Neural progenitor cell (in vitro differentiated cells): ENCODE results near the gene ABCB6. TPM values are rescaled to one million over a fixed set of nuclear protein-coding genes. Genes with fewer than 3 reads are reported as not detected.

ENCODE experiments used
- DNase-seq: peaks from one replicate; pipeline ENCODE4 v3.0.0-alpha.2; 2016; ENCODE audit warnings: low spot score
- H2AFZ ChIP-seq: fragments of 200-600 bp; sonication (generic); replicated peaks from 2 replicates; pipeline ENCODE4 v1.6.1; 2016; ENCODE audit warnings: antibody characterized with exemption
- H3F3A ChIP-seq: fragments of 200-600 bp; sonication (generic); 2 replicates; pipeline ENCODE4 v1.6.1; 2016; ENCODE audit warnings: antibody characterized with exemption, low read depth
- H3K27ac ChIP-seq: fragments of 200-600 bp; sonication (generic); 2 replicates; pipeline ENCODE4 v1.5.1; 2016; ENCODE audit warnings: mild to moderate bottlenecking
- H3K27me3 ChIP-seq: fragments of 200-600 bp; sonication (generic); 2 replicates; pipeline ENCODE4 v1.6.1; 2016; ENCODE audit warnings: mild to moderate bottlenecking, moderate library complexity
- H3K36me3 ChIP-seq: fragments of 200-600 bp; sonication (generic); 2 replicates; pipeline ENCODE4 v1.5.1; 2016
- H3K4me1 ChIP-seq: fragments of 200-600 bp; sonication (generic); 2 replicates; pipeline ENCODE4 v1.6.1; 2016; ENCODE audit warnings: mixed run types
- H3K4me2 ChIP-seq: fragments of 200-600 bp; sonication (generic); 2 replicates; pipeline ENCODE4 v1.6.1; 2016
- H3K4me3 ChIP-seq: fragments of 200-600 bp; sonication (generic); 2 replicates; pipeline ENCODE4 v1.5.1; 2016
- H3K79me2 ChIP-seq: fragments of 200-600 bp; sonication (generic); 2 replicates; pipeline ENCODE4 v1.6.1; 2016; ENCODE audit warnings: low read depth
- H3K9ac ChIP-seq: fragments of 200-600 bp; sonication (generic); 2 replicates; pipeline ENCODE4 v1.6.1; 2016
- H3K9me3 ChIP-seq: fragments of 200-600 bp; sonication (generic); 2 replicates; pipeline ENCODE4 v1.5.1; 2016; ENCODE audit warnings: low read depth
- H4K20me1 ChIP-seq: fragments of 200-600 bp; sonication (generic); 2 replicates; pipeline ENCODE4 v1.6.1; 2016; ENCODE audit warnings: low read depth
- H3K27ac Mint-ChIP-seq: 3 replicates; pipeline ENCODE4 v1.8.0; 2021; ENCODE audit warnings: mixed read lengths
- H3K27me3 Mint-ChIP-seq: 2 replicates; pipeline ENCODE4 v1.8.0; 2022; ENCODE audit warnings: low read depth, mild to moderate bottlenecking, inconsistent platforms, moderate library complexity, mixed read lengths; ENCODE audit not compliant: insufficient read depth
- H3K36me3 Mint-ChIP-seq: 3 replicates; pipeline ENCODE4 v1.8.0; 2021; ENCODE audit warnings: mixed read lengths
- H3K4me1 Mint-ChIP-seq: 3 replicates; pipeline ENCODE4 v1.8.0; 2021; ENCODE audit warnings: mixed read lengths
- H3K4me3 Mint-ChIP-seq: 3 replicates; pipeline ENCODE4 v1.8.0; 2021; ENCODE audit warnings: mild to moderate bottlenecking, moderate library complexity, mixed read lengths
- H3K9me3 Mint-ChIP-seq: 3 replicates; pipeline ENCODE4 v1.8.0; 2020; ENCODE audit warnings: mixed read lengths
- CTCF ChIP-seq: fragments of 200-600 bp; sonication (generic); IDR thresholded peaks from 2 replicates; pipeline ENCODE4 v1.5.1; 2017; ENCODE audit warnings: antibody characterized with exemption, mild to moderate bottlenecking
- EZH2 ChIP-seq: fragments of 200-600 bp; sonication (generic); IDR thresholded peaks from 2 replicates; pipeline ENCODE4 v1.6.1; 2017; ENCODE audit warnings: antibody characterized with exemption, mild to moderate bottlenecking, moderate library complexity
- EZH2phosphoT487 ChIP-seq: fragments of 200-600 bp; sonication (generic); IDR thresholded peaks from 2 replicates; pipeline ENCODE4 v1.6.1; 2017; ENCODE audit warnings: antibody characterized with exemption
- total RNA-seq: library from RNA; depleted of rRNA; stranded (reverse); fragments of >200 nt; gene quantifications from 2 replicates; pipeline ENCODE4 v1.2.3, GENCODE V29; 2015; ENCODE audit warnings: low replicate concordance

The ABCB6 gene
- total RNA-seq, 1 donor from 2014 or later = 14.3 TPM

- peak; percentile 86 for DNase-seq
- H2AFZ ChIP-seq = peak overlapping the region; percentile 30
- peaks cover 21% of the 10 kb centered on the region for H3K36me3 Mint-ChIP-seq
- no peak overlapping the region for H3K9ac ChIP-seq
- peaks cover 10% of the 10 kb centered on the region for H4K20me1 ChIP-seq
- H3K9me3 ChIP-seq = no peaks in the 10 kb centered on the region
- no peaks in the 10 kb centered on the region for H3K79me2 ChIP-seq
- no peak overlapping the region for H3K27ac ChIP-seq
- peaks cover 14% of the 10 kb centered on the region for H3K27me3 Mint-ChIP-seq
- peak overlapping the region; percentile 79 for H3K4me2 ChIP-seq
- no peak for TF ChIP-seq EZH2
- TF ChIP-seq EZH2phosphoT487 = no peak
- TF ChIP-seq CTCF = no peak
- H3F3A ChIP-seq = peaks cover 27% of the 10 kb centered on the region
- H3K27ac Mint-ChIP-seq = no peak overlapping the region
- no peaks in the 10 kb centered on the region for H3K27me3 ChIP-seq
- peaks cover 19% of the 10 kb centered on the region for H3K4me1 Mint-ChIP-seq
- H3K4me1 ChIP-seq = peaks cover 4% of the 10 kb centered on the region
- H3K9me3 Mint-ChIP-seq = no peaks in the 10 kb centered on the region
- no peaks in the 10 kb centered on the region for H3K36me3 ChIP-seq
- H3K4me3 ChIP-seq = peak overlapping the region; percentile 47
- H3K4me3 Mint-ChIP-seq = peak overlapping the region; percentile 90
Observed at GRCh38 chr2:219218217-219218731, 484 bp downstream of the ABCB6 start.

GRCh38 chr2:219216535-219216915 lies 2.2 kb downstream of the ABCB6 start:
- Histone ChIP-seq H3K36me3 (no peaks in the 10 kb centered on the region), H3K9me3 (no peaks in the 10 kb centered on the region), H3K9ac (no peak overlapping the region), H3F3A (peaks cover 27% of the 10 kb centered on the region), H3K4me1 (peaks cover 4% of the 10 kb centered on the region), H4K20me1 (peaks cover 10% of the 10 kb centered on the region), H3K27ac (no peak overlapping the region), H3K4me2 (no peak overlapping the region), H2AFZ (no peak overlapping the region), H3K27me3 (no peaks in the 10 kb centered on the region), H3K79me2 (no peaks in the 10 kb centered on the region), H3K4me3 (no peak overlapping the region)
- TF ChIP-seq CTCF (no peak), EZH2phosphoT487 (no peak), EZH2 (no peak)
- H3K36me3 Mint-ChIP-seq = peaks cover 20% of the 10 kb centered on the region
- no peaks in the 10 kb centered on the region for H3K9me3 Mint-ChIP-seq
- peak overlapping the region; percentile 75 for H3K4me3 Mint-ChIP-seq
- no peak overlapping the region for H3K27ac Mint-ChIP-seq
- peaks cover 19% of the 10 kb centered on the region for H3K4me1 Mint-ChIP-seq
- DNase-seq = no peak
- H3K27me3 Mint-ChIP-seq = peaks cover 16% of the 10 kb centered on the region

GRCh38 chr2:219215871-219216534 lies 2.8 kb downstream of the ABCB6 start:
- no peaks in the 10 kb centered on the region for H3K36me3 ChIP-seq
- no peak for DNase-seq
- no peak for TF ChIP-seq CTCF
- TF ChIP-seq EZH2phosphoT487 = no peak
- no peak for TF ChIP-seq EZH2
- H3K4me3 Mint-ChIP-seq = no peak overlapping the region
- H3K4me3 ChIP-seq = no peak overlapping the region
- peaks cover 16% of the 10 kb centered on the region for H3K27me3 Mint-ChIP-seq
- peaks cover 16% of the 10 kb centered on the region for H3K36me3 Mint-ChIP-seq
- H3K9ac ChIP-seq = no peak overlapping the region
- peaks cover 27% of the 10 kb centered on the region for H3F3A ChIP-seq
- no peaks in the 10 kb centered on the region for H3K79me2 ChIP-seq
- no peak overlapping the region for H3K4me2 ChIP-seq
- H3K4me1 Mint-ChIP-seq = peaks cover 19% of the 10 kb centered on the region
- no peak overlapping the region for H3K27ac Mint-ChIP-seq
- no peaks in the 10 kb centered on the region for H3K27me3 ChIP-seq
- H3K27ac ChIP-seq = no peak overlapping the region
- no peaks in the 10 kb centered on the region for H3K9me3 ChIP-seq
- no peak overlapping the region for H2AFZ ChIP-seq
- H3K9me3 Mint-ChIP-seq = no peaks in the 10 kb centered on the region
- H3K4me1 ChIP-seq = peaks cover 4% of the 10 kb centered on the region
- peaks cover 10% of the 10 kb centered on the region for H4K20me1 ChIP-seq
